Uterus (tissue), 4 donors: ENCODE measurements around the gene DVL1. TPM values are rescaled to one million over a fixed set of nuclear protein-coding genes. Genes with fewer than 3 reads are reported as not detected.

ENCODE experiments used
- DNase-seq, 2 donors: peaks; one replicate each; pipeline ENCODE4 v3.0.0-alpha.2; 2019 to 2020
- H3K27ac ChIP-seq, 2 donors: fragments of 200-600 bp; sonication (generic); 1 replicate in 1 of 2; 2 replicates in 1 of 2; pipeline ENCODE4 v1.5.1; 2016 to 2018
- H3K27me3 ChIP-seq, 2 donors: fragments of 200-600 bp; sonication (generic); one replicate each; pipeline ENCODE4 v1.5.1; 2018 to 2019; ENCODE audit warnings: control low read depth in 1 of 2
- H3K36me3 ChIP-seq, 2 donors: fragments of 200-600 bp; sonication (generic); one replicate each; pipeline ENCODE4 v1.5.1; 2019; ENCODE audit warnings: control low read depth in 1 of 2
- H3K4me1 ChIP-seq, 2 donors: fragments of 200-600 bp; sonication (generic); one replicate each; pipeline ENCODE4 v1.5.1; 2018 to 2019; ENCODE audit warnings: control low read depth in 1 of 2
- H3K4me3 ChIP-seq, 2 donors: fragments of 200-600 bp; sonication (generic); 1 replicate in 1 of 2; 2 replicates in 1 of 2; pipeline ENCODE4 v1.5.1; 2018 to 2019; ENCODE audit warnings: mild to moderate bottlenecking in 1 of 2
- H3K9me3 ChIP-seq, 2 donors: fragments of 200-600 bp; sonication (generic); one replicate each; pipeline ENCODE4 v1.5.1; 2019; ENCODE audit warnings: control low read depth in 1 of 2
- POLR2A ChIP-seq, 2 donors: fragments of 450-650 bp; IDR thresholded peaks; one replicate each; pipeline ENCODE4 v1.6.1; 2016; ENCODE audit warnings: antibody characterized with exemption in 2 of 2, mild to moderate bottlenecking in 1 of 2, moderate library complexity in 1 of 2
- intact Hi-C: fragments of 100-400 bp; cut with DNase I; formaldehyde crosslinking; loops from one replicate; pipeline ENCODE4 v1.15.1; 2023; ENCODE audit warnings: low total_unique reads
- total RNA-seq, 4 donors: library from RNA; depleted of rRNA in 3 of 4; stranded (reverse); fragments of >200 nt in 3 of 4; gene quantifications; one replicate each; pipeline versions ENCODE4 v1.1.0 to v1.2.4, GENCODE V29; 2014 to 2023
- TF ChIP-seq, protein P1 (sequence below), 4 experiments: fragments of 200-600 bp in 2 of 4; fragments of 450-650 bp in 2 of 4; sonication (generic) in 2 of 4; IDR thresholded peaks; one replicate each; pipeline ENCODE4 v1.5.1; 2016 to 2019; ENCODE audit warnings: antibody characterized with exemption in 4 of 4, mild to moderate bottlenecking in 2 of 4, moderate library complexity in 1 of 4
- donor health status: DM: yes; HTN: yes; CAD: no.

DVL1 gene
- total RNA-seq, 4 donors from 2014 or later: 35.6 to 94.5 (median 49.7) TPM

DNA sequence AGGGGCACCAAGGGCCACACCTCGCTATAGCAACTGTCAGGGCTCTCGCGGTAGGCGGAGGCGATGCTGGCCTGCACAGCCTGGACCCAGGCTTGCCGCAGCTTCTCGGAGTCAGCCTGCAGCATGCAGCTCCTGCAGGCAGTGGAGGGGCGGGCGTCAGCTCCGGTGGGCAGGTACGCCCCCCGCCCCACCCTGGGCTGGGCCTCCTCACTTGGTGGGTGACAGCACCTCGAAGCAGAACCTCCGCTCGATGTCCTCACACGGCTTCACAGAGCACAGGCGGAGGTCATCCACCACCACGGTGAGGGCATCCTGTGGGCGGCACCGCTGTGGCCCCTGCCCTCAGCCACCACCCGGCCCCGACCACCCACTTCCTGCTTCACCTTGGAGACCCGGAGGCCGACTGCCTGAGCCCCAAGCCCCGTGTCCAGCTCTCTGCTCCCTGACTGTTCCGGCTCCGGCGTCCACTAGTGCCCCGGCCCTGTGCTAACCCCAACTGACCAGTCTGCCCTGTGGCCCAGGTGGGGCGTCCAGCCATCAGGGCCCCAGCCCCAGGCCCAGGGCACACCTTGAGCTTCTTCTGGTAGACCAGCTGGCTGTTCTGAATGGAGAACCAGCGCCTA, 51.3 kb downstream of the DVL1 start:
- intact Hi-C loops: no loop called here
- Histone ChIP-seq H3K4me1 (no peaks in the 10 kb centered on the region), H3K27me3 (no peaks in the 10 kb centered on the region), H3K9me3 (no peaks in the 10 kb centered on the region), H3K27ac (no peak overlapping the region), H3K36me3 (no peaks in the 10 kb centered on the region), H3K4me3 (no peak overlapping the region)
- DNase-seq: no peak
- no peak for TF ChIP-seq POLR2A (IDR thresholded peaks at IDR 0.05)
- TF ChIP-seq, protein P1, sequence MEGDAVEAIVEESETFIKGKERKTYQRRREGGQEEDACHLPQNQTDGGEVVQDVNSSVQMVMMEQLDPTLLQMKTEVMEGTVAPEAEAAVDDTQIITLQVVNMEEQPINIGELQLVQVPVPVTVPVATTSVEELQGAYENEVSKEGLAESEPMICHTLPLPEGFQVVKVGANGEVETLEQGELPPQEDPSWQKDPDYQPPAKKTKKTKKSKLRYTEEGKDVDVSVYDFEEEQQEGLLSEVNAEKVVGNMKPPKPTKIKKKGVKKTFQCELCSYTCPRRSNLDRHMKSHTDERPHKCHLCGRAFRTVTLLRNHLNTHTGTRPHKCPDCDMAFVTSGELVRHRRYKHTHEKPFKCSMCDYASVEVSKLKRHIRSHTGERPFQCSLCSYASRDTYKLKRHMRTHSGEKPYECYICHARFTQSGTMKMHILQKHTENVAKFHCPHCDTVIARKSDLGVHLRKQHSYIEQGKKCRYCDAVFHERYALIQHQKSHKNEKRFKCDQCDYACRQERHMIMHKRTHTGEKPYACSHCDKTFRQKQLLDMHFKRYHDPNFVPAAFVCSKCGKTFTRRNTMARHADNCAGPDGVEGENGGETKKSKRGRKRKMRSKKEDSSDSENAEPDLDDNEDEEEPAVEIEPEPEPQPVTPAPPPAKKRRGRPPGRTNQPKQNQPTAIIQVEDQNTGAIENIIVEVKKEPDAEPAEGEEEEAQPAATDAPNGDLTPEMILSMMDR (IDR thresholded peaks at IDR 0.05): no peak

DNA sequence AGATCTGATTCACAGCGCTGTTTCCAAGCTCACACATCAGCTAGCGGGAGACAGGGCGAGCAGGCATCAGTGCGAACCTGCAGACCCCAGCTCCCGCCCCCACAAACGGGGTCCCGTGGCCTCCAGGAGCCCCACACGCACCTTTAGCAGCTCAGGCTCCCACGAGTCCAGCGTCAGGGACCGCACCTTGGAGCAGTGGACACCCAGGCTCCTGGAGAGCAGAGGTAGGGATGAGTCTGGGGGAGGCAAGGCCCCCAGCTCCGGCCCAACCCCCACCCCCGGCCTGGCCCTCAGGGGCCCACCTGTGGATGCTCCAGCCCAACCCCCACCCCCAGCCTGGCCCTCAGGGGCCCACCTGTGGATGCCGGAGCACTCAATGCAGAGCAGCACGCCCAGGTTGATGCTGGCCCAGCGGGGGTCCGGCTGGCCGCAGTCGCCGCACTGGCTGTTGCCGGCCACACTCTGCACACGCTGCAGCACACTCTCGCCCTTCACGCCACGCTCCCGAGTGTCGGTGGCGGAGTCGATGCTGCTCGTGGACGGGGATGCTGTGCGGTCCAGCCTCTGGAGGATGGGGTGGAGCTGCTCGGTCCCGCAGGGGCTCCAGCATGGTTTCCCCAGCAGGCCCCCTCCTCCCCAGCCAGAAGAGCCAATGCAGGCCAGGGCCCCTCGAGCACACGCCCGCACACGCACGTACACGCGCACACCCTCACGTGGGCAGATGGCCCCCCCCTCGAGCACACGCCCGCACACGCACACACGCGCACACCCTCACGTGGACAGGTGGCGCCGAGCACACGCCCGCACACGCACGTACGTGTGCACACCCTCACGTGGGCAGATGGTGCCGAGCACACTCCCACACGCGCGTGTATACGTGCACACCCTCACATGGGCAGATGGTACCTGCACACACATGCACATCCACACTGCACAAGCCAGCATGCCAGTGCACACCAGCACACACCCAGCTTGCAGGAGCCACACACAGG, 52.9 kb downstream of the DVL1 start:
- H3K9me3 ChIP-seq: no peaks in the 10 kb centered on the region
- no peaks in the 10 kb centered on the region for H3K27me3 ChIP-seq
- intact Hi-C loops: no loop called here
- H3K4me3 ChIP-seq: no peak overlapping the region
- TF ChIP-seq, protein P1 (IDR thresholded peaks at IDR 0.05): no peak
- no peak for TF ChIP-seq POLR2A (IDR thresholded peaks at IDR 0.05)
- peaks cover 0 to 4% of the 10 kb centered on the region in 2 donors for H3K4me1 ChIP-seq
- DNase-seq: no peak
- H3K36me3 ChIP-seq: no peaks in the 10 kb centered on the region
- H3K27ac ChIP-seq: no peak overlapping the region

DNA sequence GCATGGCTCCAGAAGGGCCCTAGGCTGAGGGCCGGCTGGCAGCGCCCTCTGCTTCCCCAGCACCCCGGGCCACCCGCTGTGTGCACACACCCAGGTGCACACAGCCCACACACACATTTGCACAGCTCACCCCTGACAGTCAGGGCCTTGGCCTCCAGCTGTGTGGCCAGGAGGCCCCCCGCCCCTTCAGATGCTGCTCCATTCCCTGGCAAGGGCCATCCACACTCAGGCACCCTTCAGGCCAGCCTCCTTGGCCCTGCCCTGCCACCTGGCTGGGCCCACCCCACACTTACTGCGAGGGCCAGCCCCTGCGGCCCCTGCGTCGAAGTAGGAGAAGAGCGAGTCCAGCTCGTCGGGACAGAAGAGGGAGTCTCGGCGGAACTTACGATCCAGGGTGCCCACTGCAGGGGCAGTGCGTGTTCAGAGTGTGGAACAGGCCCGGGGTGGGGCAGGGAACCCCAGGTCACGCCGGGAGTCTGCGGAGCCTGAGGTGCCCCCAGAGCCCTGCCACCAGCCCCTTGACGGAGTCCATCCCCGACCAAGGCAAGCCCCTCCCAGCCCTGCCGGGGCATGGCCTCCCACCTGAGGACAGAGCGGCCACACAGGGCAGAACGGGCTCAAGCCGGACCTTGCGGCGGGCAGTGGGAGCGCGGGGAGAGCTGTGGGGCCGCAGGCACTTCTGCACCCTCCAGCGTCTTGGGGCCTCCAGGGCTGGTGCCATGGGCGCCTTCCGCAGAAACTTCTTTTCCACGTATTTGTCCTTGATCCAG, 53.9 kb downstream of the DVL1 start:
- Histone ChIP-seq H3K4me1 (peaks cover 0 to 14% of the 10 kb centered on the region in 2 donors), H3K4me3 (no peak overlapping the region), H3K36me3 (no peaks in the 10 kb centered on the region), H3K27ac (no peak overlapping the region), H3K9me3 (no peaks in the 10 kb centered on the region), H3K27me3 (no peaks in the 10 kb centered on the region)
- intact Hi-C loops: no loop called here
- TF ChIP-seq, protein P1 (IDR thresholded peaks at IDR 0.05): no peak
- no peak for TF ChIP-seq POLR2A (IDR thresholded peaks at IDR 0.05)
- DNase-seq: no peak

DNA sequence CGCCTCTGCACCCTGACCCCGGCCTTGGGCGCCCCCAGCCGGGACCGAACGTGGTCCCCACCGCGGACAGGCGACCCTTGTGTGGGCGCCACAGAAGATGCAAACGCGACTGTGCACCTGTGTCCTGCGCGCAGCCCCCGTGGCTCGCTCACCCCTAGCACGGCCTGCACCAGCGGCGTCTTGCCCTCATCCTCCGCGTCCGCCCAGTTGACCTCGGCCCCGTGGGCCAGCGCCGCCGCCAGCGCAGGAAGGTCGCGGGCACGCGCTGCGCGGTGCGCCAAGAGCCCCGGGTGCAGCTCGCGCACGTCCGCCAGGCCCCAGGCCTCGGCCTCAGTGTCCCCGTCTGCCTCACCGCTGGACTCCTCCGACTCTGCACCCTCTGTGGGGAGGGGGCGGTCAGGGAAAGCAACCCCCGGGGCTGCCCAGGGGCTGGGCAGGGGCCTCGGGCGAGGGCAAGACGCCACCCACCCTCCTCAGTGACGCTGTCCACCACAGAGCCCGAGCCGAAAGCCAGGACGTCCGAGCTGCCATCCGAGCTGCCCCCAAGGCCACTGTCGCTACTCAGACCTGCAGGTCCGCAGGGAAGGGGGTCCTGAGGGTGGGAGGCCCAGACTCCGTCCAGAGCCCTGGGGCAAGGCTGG, 54.8 kb downstream of the DVL1 start:
- H3K27ac ChIP-seq: no peak overlapping the region
- H3K27me3 ChIP-seq: no peaks in the 10 kb centered on the region
- TF ChIP-seq, protein P1 (IDR thresholded peaks at IDR 0.05): no peak
- TF ChIP-seq POLR2A (IDR thresholded peaks at IDR 0.05): no peak
- no peaks in the 10 kb centered on the region for H3K9me3 ChIP-seq
- no peak for DNase-seq
- H3K4me1 ChIP-seq: peaks cover 0 to 16% of the 10 kb centered on the region in 2 donors
- no peak overlapping the region for H3K4me3 ChIP-seq
- intact Hi-C loops: no loop called here
- no peaks in the 10 kb centered on the region for H3K36me3 ChIP-seq
